ENCODE measurements around the gene TNFRSF12A. TPM values are rescaled to one million over a fixed set of nuclear protein-coding genes. Genes with fewer than 3 reads are reported as not detected.

The TNFRSF12A gene
- total and polyA plus RNA-seq, 9 of the 15 experiments (the other 6 are each of a cell fraction or from before 2014, with no cell fraction given), result 0.41 to 61.8 (median 26.5) TPM

- TF ChIP-seq ARID3B (CRISPR knock-in tag; IDR thresholded peaks at IDR 0.05; ENCODE audit: borderline replicate concordance) (no peak), CBFA2T3 (IDR thresholded peaks at IDR 0.05) (peak; percentile 61), FOXM1 (IDR thresholded peaks at IDR 0.05; ENCODE audit: low read depth) (peak; percentile 52; the same call in 1 of the 2 replicates), FOXM1 (CRISPR knock-in tag; IDR thresholded peaks at IDR 0.05; ENCODE audit: low read depth) (no peak), ZNF347 (CRISPR knock-in tag; IDR thresholded peaks at IDR 0.05; ENCODE audit: low read depth) (no peak), PTTG1 (tag; IDR thresholded peaks at IDR 0.05; ENCODE audit: low read depth) (no peak), ARNT (IDR thresholded peaks at IDR 0.05) (no peak)
- TF ChIP-seq, protein P1, sequence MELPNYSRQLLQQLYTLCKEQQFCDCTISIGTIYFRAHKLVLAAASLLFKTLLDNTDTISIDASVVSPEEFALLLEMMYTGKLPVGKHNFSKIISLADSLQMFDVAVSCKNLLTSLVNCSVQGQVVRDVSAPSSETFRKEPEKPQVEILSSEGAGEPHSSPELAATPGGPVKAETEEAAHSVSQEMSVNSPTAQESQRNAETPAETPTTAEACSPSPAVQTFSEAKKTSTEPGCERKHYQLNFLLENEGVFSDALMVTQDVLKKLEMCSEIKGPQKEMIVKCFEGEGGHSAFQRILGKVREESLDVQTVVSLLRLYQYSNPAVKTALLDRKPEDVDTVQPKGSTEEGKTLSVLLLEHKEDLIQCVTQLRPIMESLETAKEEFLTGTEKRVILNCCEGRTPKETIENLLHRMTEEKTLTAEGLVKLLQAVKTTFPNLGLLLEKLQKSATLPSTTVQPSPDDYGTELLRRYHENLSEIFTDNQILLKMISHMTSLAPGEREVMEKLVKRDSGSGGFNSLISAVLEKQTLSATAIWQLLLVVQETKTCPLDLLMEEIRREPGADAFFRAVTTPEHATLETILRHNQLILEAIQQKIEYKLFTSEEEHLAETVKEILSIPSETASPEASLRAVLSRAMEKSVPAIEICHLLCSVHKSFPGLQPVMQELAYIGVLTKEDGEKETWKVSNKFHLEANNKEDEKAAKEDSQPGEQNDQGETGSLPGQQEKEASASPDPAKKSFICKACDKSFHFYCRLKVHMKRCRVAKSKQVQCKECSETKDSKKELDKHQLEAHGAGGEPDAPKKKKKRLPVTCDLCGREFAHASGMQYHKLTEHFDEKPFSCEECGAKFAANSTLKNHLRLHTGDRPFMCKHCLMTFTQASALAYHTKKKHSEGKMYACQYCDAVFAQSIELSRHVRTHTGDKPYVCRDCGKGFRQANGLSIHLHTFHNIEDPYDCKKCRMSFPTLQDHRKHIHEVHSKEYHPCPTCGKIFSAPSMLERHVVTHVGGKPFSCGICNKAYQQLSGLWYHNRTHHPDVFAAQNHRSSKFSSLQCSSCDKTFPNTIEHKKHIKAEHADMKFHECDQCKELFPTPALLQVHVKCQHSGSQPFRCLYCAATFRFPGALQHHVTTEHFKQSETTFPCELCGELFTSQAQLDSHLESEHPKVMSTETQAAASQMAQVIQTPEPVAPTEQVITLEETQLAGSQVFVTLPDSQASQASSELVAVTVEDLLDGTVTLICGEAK (IDR thresholded peaks at IDR 0.05), result peak; percentile 94
- TF ChIP-seq, protein P1 (CRISPR knock-in tag; IDR thresholded peaks at IDR 0.05), result peak; percentile 55
- TF ChIP-seq, protein P2, sequence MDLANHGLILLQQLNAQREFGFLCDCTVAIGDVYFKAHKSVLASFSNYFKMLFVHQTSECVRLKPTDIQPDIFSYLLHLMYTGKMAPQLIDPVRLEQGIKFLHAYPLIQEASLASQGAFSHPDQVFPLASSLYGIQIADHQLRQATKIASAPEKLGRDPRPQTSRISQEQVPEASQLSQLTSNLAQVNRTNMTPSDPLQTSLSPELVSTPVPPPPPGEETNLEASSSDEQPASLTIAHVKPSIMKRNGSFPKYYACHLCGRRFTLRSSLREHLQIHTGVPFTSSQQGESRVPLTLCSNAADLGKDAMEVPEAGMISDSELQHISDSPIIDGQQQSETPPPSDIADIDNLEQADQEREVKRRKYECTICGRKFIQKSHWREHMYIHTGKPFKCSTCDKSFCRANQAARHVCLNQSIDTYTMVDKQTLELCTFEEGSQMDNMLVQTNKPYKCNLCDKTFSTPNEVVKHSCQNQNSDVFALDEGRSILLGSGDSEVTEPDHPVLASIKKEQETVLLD (IDR thresholded peaks at IDR 0.05), result no peak
These were observed 12.9 kb upstream of the TNFRSF12A start (continued) for GRCh38 chr16:3007059-3007956.

All from K562 (cell line).